ENCODE results near the gene RUVBL2. TPM values are rescaled to one million over a fixed set of nuclear protein-coding genes. Genes with fewer than 3 reads are reported as not detected.

RUVBL2 gene
- total RNA-seq, 4 donors from 2014 or later: 69.4 to 96.5 (median 84.2) TPM

DNA sequence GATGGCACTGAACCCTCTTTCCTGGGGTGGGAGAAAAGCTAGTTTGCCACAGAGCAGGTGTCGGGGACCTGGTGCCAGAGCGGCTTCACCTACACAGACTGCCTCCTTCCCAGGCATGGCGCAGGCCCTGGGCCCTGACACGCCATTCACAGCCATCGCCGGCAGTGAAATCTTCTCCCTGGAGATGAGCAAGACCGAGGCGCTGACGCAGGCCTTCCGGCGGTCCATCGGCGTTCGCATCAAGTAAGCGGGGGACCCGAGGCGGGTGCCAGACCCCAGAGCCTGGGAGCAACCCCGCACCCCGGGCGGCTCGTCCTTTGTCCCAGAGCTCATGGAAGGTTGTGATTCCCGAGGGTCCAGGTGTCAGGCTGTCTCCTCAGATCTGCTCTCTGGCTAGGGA, 13.2 kb downstream of the RUVBL2 start:
- no peaks in the 10 kb centered on the region for H3K9me3 ChIP-seq
- H3K4me3 ChIP-seq: no peak overlapping the region
- ATAC-seq: no peak
- WGBS, 2 donors (ENCODE audit: low coverage in 1 of 2): 93% methylated on average over 6 of the region's 22 CpGs; no CpG with 5 or more reads in 1 of the 2 donors
- no peaks in the 10 kb centered on the region for H3K27me3 ChIP-seq
- TF ChIP-seq POLR2A (IDR thresholded peaks at IDR 0.05): no peak
- no peak for TF ChIP-seq EP300 (IDR thresholded peaks at IDR 0.05)
- TF ChIP-seq POLR2AphosphoS5 (IDR thresholded peaks at IDR 0.05): no peak
- TF ChIP-seq, protein P1, sequence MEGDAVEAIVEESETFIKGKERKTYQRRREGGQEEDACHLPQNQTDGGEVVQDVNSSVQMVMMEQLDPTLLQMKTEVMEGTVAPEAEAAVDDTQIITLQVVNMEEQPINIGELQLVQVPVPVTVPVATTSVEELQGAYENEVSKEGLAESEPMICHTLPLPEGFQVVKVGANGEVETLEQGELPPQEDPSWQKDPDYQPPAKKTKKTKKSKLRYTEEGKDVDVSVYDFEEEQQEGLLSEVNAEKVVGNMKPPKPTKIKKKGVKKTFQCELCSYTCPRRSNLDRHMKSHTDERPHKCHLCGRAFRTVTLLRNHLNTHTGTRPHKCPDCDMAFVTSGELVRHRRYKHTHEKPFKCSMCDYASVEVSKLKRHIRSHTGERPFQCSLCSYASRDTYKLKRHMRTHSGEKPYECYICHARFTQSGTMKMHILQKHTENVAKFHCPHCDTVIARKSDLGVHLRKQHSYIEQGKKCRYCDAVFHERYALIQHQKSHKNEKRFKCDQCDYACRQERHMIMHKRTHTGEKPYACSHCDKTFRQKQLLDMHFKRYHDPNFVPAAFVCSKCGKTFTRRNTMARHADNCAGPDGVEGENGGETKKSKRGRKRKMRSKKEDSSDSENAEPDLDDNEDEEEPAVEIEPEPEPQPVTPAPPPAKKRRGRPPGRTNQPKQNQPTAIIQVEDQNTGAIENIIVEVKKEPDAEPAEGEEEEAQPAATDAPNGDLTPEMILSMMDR (IDR thresholded peaks at IDR 0.05): no peak
- no peak overlapping the region for H3K27ac ChIP-seq
- H3K4me1 ChIP-seq: no peaks in the 10 kb centered on the region
- H3K36me3 ChIP-seq: peaks cover 0 to 98% of the 10 kb centered on the region in 2 donors

DNA sequence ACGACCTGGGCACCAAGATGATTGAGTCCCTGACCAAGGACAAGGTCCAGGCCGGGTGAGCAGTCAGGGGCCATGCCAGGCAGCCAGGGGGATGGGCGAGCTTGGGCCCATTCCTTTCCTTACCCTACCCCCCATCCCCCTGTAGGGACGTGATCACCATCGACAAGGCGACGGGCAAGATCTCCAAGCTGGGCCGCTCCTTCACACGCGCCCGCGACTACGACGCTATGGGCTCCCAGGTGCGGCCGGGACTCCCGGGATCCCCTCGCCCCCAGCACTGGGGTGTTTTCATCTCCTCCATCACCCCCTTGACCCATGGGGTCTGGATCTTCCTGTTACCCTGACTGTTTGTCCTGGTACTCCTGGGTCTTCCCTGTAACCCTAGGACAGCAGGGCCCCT, 16.1 kb downstream of the RUVBL2 start:
- H3K27me3 ChIP-seq: no peaks in the 10 kb centered on the region
- no peaks in the 10 kb centered on the region for H3K9me3 ChIP-seq
- TF ChIP-seq POLR2A (IDR thresholded peaks at IDR 0.05): no peak
- TF ChIP-seq, protein P1 (IDR thresholded peaks at IDR 0.05): no peak
- no peak for ATAC-seq
- WGBS, 2 donors (ENCODE audit: low coverage in 1 of 2): 97% methylated on average over 13 of the region's 18 CpGs; no CpG with 5 or more reads in 1 of the 2 donors
- peaks cover 0 to 96% of the 10 kb centered on the region in 2 donors for H3K36me3 ChIP-seq
- no peak overlapping the region for H3K27ac ChIP-seq
- H3K4me1 ChIP-seq: no peaks in the 10 kb centered on the region
- H3K4me3 ChIP-seq: no peak overlapping the region

DNA sequence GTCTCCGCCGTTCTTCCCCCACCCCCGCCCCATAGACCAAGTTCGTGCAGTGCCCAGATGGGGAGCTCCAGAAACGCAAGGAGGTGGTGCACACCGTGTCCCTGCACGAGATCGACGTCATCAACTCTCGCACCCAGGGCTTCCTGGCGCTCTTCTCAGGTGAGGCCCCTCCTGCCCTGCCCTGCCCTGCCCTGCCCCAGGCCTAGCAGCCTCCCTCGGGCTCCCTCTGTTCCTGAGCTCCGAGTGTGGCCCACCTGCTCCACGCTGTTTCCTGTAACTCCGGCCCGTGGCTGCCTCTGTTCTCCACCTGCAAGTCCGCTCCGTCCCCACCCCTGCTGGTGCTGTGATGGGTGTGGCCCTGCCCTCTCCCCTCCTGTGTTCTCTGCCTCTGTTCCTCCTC, 16.8 kb downstream of the RUVBL2 start:
- Histone ChIP-seq H3K4me1 (no peaks in the 10 kb centered on the region), H3K36me3 (peaks cover 0 to 96% of the 10 kb centered on the region in 2 donors), H3K27me3 (no peaks in the 10 kb centered on the region), H3K4me3 (no peak overlapping the region), H3K27ac (no peak overlapping the region), H3K9me3 (no peaks in the 10 kb centered on the region)
- no peak for TF ChIP-seq EP300 (IDR thresholded peaks at IDR 0.05)
- TF ChIP-seq POLR2A (IDR thresholded peaks at IDR 0.05): no peak
- TF ChIP-seq, protein P1 (IDR thresholded peaks at IDR 0.05): no peak
- TF ChIP-seq POLR2AphosphoS5 (IDR thresholded peaks at IDR 0.05): no peak
- no peak for ATAC-seq
- 82 to 90% methylated on average over 3 to 5 of the region's 18 CpGs for WGBS, 2 donors (ENCODE audit: low coverage in 1 of 2)

DNA sequence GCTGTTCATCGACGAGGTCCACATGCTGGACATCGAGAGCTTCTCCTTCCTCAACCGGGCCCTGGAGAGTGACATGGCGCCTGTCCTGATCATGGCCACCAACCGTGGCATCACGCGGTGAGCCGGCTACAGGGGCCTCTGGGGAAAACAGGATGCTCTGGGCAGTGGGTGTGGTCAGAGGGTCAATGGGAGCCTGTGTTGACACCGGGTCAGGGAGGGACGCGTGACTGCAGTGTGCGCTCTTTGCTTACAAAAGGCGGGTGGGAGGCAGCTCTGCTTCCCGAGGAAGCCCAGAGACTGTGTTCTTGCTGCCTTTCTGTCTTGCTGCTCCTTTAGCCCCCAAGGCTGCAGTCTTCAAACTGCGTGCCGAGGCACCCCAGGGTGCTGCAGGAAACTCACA, 17.5 kb downstream of the RUVBL2 start:
- WGBS, 2 donors (ENCODE audit: low coverage in 1 of 2): 82% methylated on average over 4 of the region's 17 CpGs; no CpG with 5 or more reads in 1 of the 2 donors
- Histone ChIP-seq H3K4me1 (no peaks in the 10 kb centered on the region), H3K27me3 (peaks cover under 1% of the 10 kb centered on the region), H3K27ac (no peak overlapping the region), H3K9me3 (no peaks in the 10 kb centered on the region), H3K4me3 (no peak overlapping the region), H3K36me3 (peaks cover 0 to 96% of the 10 kb centered on the region in 2 donors)
- TF ChIP-seq, protein P1 (IDR thresholded peaks at IDR 0.05): no peak
- TF ChIP-seq POLR2AphosphoS5 (IDR thresholded peaks at IDR 0.05): no peak
- TF ChIP-seq EP300 (IDR thresholded peaks at IDR 0.05): no peak
- TF ChIP-seq POLR2A (IDR thresholded peaks at IDR 0.05): no peak
- no peak for ATAC-seq

DNA sequence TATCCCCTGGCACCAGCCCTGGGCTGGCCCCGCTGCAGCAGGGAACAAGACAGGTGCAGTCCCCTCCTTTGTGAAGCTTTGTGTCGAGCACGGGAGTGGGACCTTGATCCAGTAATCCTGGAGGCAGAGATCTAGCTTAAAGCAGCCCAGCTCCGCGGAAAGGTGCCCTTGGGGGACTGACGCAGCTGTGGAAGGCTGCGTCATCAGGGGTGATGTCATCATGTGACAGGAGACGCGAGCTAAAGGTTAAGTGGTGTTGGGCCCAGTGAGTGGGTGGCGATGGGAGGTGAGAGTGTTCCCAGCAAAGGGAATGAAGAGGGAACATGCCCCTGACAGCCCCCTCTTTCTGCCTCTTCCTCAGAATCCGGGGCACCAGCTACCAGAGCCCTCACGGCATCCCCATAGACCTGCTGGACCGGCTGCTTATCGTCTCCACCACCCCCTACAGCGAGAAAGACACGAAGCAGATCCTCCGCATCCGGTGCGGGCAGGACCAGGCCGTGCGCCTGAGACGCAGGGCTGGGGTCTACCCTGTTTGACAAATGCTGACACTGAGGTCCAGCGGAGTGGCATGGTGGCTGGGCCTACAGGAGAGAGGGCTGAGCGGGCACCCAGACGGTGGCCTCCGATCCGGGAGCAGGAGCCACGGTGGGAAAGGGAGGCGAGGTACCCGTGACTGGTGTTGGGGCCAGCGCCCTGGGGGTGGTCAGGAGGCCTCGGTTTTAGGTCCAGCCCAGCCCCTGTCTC, 20.6 kb downstream of the RUVBL2 start:
- H3K4me1 ChIP-seq: peaks cover 0 to 21% (median 7%) of the 10 kb centered on the region in 3 donors
- TF ChIP-seq, protein P1 (IDR thresholded peaks at IDR 0.05): no peak
- TF ChIP-seq POLR2AphosphoS5 (IDR thresholded peaks at IDR 0.05): no peak
- no peak for TF ChIP-seq EP300 (IDR thresholded peaks at IDR 0.05)
- no peak for TF ChIP-seq POLR2A (IDR thresholded peaks at IDR 0.05)
- no peak overlapping the region for H3K4me3 ChIP-seq
- H3K27ac ChIP-seq: no peak overlapping the region
- no peak for ATAC-seq
- peaks cover 26% of the 10 kb centered on the region for H3K27me3 ChIP-seq
- H3K36me3 ChIP-seq: peaks cover 0 to 71% of the 10 kb centered on the region in 2 donors
- no peaks in the 10 kb centered on the region for H3K9me3 ChIP-seq
- 85 to 89% methylated on average over 11 to 16 of the region's 32 CpGs for WGBS, 2 donors (ENCODE audit: low coverage in 1 of 2)

Measured in gastroesophageal sphincter (tissue), 4 donors.